ACHN (cell line): Measurements from ENCODE around the gene SHROOM3.

Source experiments
- DNase-seq: peaks from one replicate; pipeline ENCODE4 v3.0.0-alpha.2; 2015
- in situ Hi-C: cut with HindIII; loops from 2 replicates; pipeline ENCODE4 v1.10.0; 2017; ENCODE audit warnings: low sequenced_read_pairs, low pct_ligation_motif_present, low pct_unique_long_range_greater_than_20kb

Gene SHROOM3

GRCh38 chr4:76525751-76526150, 90.7 kb downstream of the SHROOM3 start:
- DNase-seq = no peak
- in situ Hi-C loops = no loop called here

- DNase-seq = no peak
- in situ Hi-C loops = no loop called here
These were observed 91.6 kb downstream of the SHROOM3 start for GRCh38 chr4:76526585-76526990.

GRCh38 chr4:76527666-76528065, 92.6 kb downstream of the SHROOM3 start:
- DNase-seq = no peak
- in situ Hi-C loops = no loop called here

DNA sequence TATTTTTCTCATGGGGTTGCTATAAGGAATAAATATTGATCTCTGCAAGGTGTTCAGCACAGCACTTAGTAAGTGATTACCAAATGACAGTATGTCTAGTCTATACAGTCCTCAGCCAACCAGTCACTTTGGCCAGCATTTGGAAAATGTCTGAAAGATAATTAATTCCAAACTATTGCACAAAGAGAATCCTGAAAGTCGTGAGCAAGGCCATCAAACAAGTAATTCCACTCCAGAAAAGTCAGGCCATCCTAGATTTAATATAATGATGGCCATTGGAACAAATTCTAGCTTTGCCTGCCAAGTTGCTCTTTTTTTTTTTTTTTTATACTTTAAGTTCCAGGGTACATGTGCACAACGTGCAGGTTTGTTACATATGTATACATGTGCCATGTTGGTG, 96.6 kb downstream of the SHROOM3 start:
- in situ Hi-C loops = no loop called here
- DNase-seq = no peak

DNA sequence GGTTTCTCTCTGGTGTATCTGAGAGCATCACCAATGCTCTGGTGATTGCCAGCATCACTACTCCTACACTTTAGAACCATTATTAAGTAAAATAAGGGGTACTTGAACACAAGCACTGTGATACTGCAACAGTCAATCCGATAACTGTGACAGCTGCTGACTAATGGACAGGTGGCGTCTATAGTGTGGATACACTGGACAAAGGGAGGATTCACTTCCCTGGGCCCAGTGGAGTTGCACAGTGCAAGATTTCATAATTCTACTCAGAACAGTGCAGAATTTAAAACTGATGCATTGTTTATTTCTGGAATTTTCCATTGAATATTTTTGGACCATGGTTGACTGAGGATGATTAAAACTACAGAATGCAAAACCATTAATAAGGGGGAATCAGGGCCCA, 97.8 kb downstream of the SHROOM3 start:
- in situ Hi-C loops = no loop called here
- DNase-seq = no peak

DNA sequence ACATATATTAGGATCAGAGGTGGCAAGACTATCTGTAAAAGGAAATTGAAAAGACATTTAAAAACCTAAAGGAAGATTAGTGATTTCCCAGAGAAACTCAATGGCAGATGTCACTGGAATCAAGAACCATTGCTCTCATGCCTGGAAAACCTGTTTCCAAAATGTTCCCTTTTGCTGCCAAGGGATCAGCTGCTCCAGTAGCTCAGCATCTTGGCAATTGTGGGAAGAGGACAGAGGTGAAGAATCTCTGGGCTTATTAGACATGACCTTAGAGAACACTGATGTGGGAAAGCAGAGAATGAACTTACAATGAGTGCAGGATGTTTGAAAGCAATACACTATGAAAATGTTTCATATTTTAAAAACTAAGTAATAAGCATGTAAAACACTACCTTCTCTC, 98.3 kb downstream of the SHROOM3 start:
- DNase-seq = no peak
- in situ Hi-C loops = no loop called here

- DNase-seq = peak; percentile 77
- in situ Hi-C loops = no loop called here
These were observed 100.8 kb downstream of the SHROOM3 start for GRCh38 chr4:76535603-76536372.

- in situ Hi-C loops = no loop called here
- DNase-seq = no peak
These were observed 101.3 kb downstream of the SHROOM3 start for GRCh38 chr4:76536373-76536689.

DNA sequence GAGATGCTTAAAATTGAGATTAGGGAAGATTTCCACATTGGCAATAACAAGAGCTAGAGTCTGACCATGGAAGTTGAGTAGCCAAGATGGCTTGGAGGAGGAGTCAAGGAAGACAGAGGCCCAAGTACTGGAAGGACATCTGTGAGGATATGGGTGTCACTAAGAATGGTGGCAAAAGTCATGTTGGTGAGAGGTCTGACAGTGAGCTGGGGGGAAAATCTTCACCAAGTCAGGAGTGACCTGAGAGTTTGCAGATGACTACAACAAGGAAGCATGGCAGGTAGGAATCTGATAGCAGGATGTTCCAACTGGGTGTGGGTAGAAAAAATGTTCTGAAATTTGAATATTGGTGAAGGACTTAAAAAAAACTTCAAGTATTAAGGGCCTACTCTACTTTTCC, 103.3 kb downstream of the SHROOM3 start:
- in situ Hi-C loops = no loop called here
- no peak for DNase-seq

DNA sequence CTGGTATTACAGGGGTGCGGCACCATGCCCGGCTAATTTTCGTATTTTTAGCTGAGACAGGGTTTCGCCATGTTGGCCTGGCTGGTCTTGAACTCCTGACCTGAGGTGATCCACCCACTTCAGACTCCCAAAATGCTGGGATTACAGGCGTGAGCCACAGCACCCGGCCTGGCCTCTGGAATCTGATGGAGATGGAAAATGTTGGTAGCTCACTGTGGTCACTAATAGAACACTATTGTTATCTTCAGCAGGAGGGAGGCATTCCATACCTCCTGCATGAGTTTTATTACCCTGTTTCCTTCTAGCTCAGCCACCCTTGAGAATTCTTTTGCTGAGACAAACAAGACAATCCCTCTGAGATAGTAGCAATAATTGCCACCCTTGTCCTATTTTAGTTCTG, 105.0 kb downstream of the SHROOM3 start:
- in situ Hi-C loops = no loop called here
- DNase-seq = no peak

DNA sequence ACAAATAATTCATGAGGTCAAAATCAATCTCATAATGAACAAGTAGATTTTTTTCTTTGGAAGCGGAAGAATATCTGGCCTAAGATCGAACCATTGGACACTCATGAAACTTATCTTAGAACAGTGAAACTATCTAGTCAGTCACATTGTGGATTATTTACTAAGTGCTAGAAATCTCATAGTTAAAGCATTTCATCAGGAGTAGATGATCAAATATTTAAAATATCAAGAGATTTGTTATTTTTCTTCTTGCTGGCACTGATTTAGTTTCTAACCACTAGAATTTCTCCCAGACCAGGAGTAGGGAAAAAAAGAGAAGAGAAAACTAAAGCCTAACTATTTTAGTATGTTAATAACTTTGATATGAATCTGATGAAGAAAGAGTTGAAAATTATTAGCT, 105.5 kb downstream of the SHROOM3 start:
- in situ Hi-C loops = no loop called here
- no peak for DNase-seq

GRCh38 chr4:76543378-76543777, 108.3 kb downstream of the SHROOM3 start:
- in situ Hi-C loops = no loop called here
- DNase-seq = no peak

- in situ Hi-C loops = no loop called here
- no peak for DNase-seq
These were observed 109.7 kb downstream of the SHROOM3 start for GRCh38 chr4:76544725-76545124.

GRCh38 chr4:76545226-76545884, 110.3 kb downstream of the SHROOM3 start:
- in situ Hi-C loops = no loop called here
- no peak for DNase-seq

- in situ Hi-C loops = no loop called here
- DNase-seq = no peak
These were observed 111.3 kb downstream of the SHROOM3 start for GRCh38 chr4:76546327-76546726.

GRCh38 chr4:76546759-76547742, 112.0 kb downstream of the SHROOM3 start:
- DNase-seq = peak; percentile 57
- in situ Hi-C loops = no loop called here

DNA sequence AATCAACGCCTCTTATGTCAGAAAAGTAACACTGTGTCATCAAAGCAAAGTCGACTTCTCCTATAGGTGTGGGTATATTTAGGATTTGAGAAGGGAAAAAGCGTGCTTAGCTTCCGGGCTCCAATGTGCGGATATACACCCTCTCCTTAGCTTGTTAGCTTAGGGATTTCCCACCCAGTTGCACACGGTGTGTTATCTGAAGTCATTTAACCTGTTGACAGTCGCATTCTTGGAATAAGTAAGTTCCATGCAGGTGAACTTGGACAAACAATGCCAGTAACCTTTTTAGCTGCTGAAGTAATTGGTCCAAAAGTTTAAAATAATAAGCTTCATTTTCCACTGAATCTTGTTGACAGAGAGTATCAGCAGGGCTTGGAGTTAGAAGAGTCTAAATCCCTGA, 113.7 kb downstream of the SHROOM3 start:
- in situ Hi-C loops = no loop called here
- DNase-seq = no peak

GRCh38 chr4:76549765-76550164, 114.7 kb downstream of the SHROOM3 start:
- no peak for DNase-seq
- in situ Hi-C loops = no loop called here
